ENCODE results near the gene GRK6.

- TF ChIP-seq CTCF (IDR thresholded peaks at IDR 0.05) (no peak), POLR2AphosphoS5 (IDR thresholded peaks at IDR 0.05; ENCODE audit: low read depth, low read length) (0 out of 2 replicates have a peak, but pooled peaks have one; percentile 2), CHD2 (IDR thresholded peaks at IDR 0.05; ENCODE audit: low read length, partially characterized antibody) (no peak)
Observed at GRCh38 chr5:177459357-177459756, 32.9 kb downstream of the GRK6 start.
